ENCODE data around the gene GPS2.
"Not testable (repeated sequence)": the region's sequence is repeated elsewhere in the genome, so short reads cannot be mapped to it uniquely, and the experiment has no call there.

GRCh38 chr17:7337600-7337999 is 22.4 kb upstream of the GPS2 start:
- not testable (repeated sequence) for TF ChIP-seq CTCF (IDR thresholded peaks at IDR 0.05; ENCODE audit: low read length); EZH2 (IDR thresholded peaks at IDR 0.05; ENCODE audit: borderline replicate concordance, low read length)
